Astrocyte (in vitro differentiated cells and primary cell): ENCODE measurements around the gene INPP4B. TPM values are rescaled to one million over a fixed set of nuclear protein-coding genes. Genes with fewer than 3 reads are reported as not detected.

Experiments
- DNase-seq: peaks from one replicate; pipeline ENCODE4 v3.0.0-alpha.2; 2010; ENCODE audit warnings: low read depth
- FAIRE-seq: peaks from 2 replicates; lab custom pipeline; 2011; peaks lifted over from hg19 to GRCh38; lab: Jason Lieb, UNC
- H2AFZ ChIP-seq: 2 replicates; pipeline ENCODE4 v1.6.0; 2012; ENCODE audit warnings: low read depth, low read length, inconsistent platforms
- H3K27ac ChIP-seq: 2 replicates; pipeline ENCODE4 v1.5.1; 2011; ENCODE audit warnings: low read depth, low read length, inconsistent platforms
- H3K27me3 ChIP-seq: 2 replicates; pipeline ENCODE4 v1.6.0; 2011; ENCODE audit warnings: low read length, inconsistent platforms; ENCODE audit not compliant: insufficient read depth
- H3K36me3 ChIP-seq: 2 replicates; pipeline ENCODE4 v1.5.1; 2011; ENCODE audit warnings: low read length, inconsistent platforms; ENCODE audit not compliant: insufficient read depth
- H3K4me1 ChIP-seq: 2 replicates; pipeline ENCODE4 v1.5.1; 2011; ENCODE audit warnings: low read length, inconsistent platforms; ENCODE audit not compliant: insufficient read depth
- H3K4me2 ChIP-seq: 2 replicates; pipeline ENCODE4 v1.6.0; 2012; ENCODE audit warnings: low read length, inconsistent platforms
- H3K4me3 ChIP-seq: 2 replicates; pipeline ENCODE4 v1.5.1; 2011; ENCODE audit warnings: low read depth, mild to moderate bottlenecking, low read length, inconsistent platforms; ENCODE audit not compliant: insufficient read depth
- H3K79me2 ChIP-seq: 2 replicates; pipeline ENCODE4 v1.6.0; 2012; ENCODE audit warnings: mild to moderate bottlenecking, low read length, inconsistent platforms; ENCODE audit not compliant: insufficient read depth
- H3K9ac ChIP-seq: 2 replicates; pipeline ENCODE4 v1.6.0; 2012; ENCODE audit warnings: mild to moderate bottlenecking, low read length, inconsistent platforms
- H3K9me3 ChIP-seq: 2 replicates; pipeline ENCODE4 v1.5.1; 2012; ENCODE audit warnings: low read depth, mild to moderate bottlenecking, low read length, inconsistent platforms; ENCODE audit not compliant: insufficient read depth
- H4K20me1 ChIP-seq: 2 replicates; pipeline ENCODE4 v1.6.0; 2012; ENCODE audit warnings: low read length, inconsistent platforms; ENCODE audit not compliant: insufficient read depth
- H3K27ac Mint-ChIP-seq: one replicate; pipeline ENCODE4 v1.8.0; 2021; ENCODE audit warnings: mild to moderate bottlenecking, mixed read lengths; ENCODE audit not compliant: unreplicated experiment
- H3K27me3 Mint-ChIP-seq: one replicate; pipeline ENCODE4 v1.8.0; 2021; ENCODE audit warnings: low read depth, mixed read lengths; ENCODE audit not compliant: unreplicated experiment
- H3K36me3 Mint-ChIP-seq: one replicate; pipeline ENCODE4 v1.8.0; 2021; ENCODE audit warnings: low read depth, mixed read lengths; ENCODE audit not compliant: unreplicated experiment
- H3K4me1 Mint-ChIP-seq: one replicate; pipeline ENCODE4 v1.8.0; 2021; ENCODE audit warnings: low read depth, mixed read lengths; ENCODE audit not compliant: unreplicated experiment
- H3K4me3 Mint-ChIP-seq: one replicate; pipeline ENCODE4 v1.8.0; 2021; ENCODE audit warnings: mild to moderate bottlenecking, moderate library complexity, mixed read lengths; ENCODE audit not compliant: unreplicated experiment
- H3K9me3 Mint-ChIP-seq: one replicate; pipeline ENCODE4 v1.8.0; 2021; ENCODE audit warnings: mild to moderate bottlenecking, mixed read lengths; ENCODE audit not compliant: unreplicated experiment
- CTCF ChIP-seq: IDR thresholded peaks from 2 replicates; pipeline ENCODE4 v1.5.1; 2011; ENCODE audit warnings: low read depth, mild to moderate bottlenecking, inconsistent platforms, low read length, moderate library complexity; ENCODE audit not compliant: insufficient read depth
- EZH2 ChIP-seq: IDR thresholded peaks from 2 replicates; pipeline ENCODE4 v1.6.1; 2012; ENCODE audit warnings: mild to moderate bottlenecking, low read length, inconsistent platforms; ENCODE audit not compliant: insufficient read depth
- total RNA-seq: library from RNA; stranded (reverse); gene quantifications from 2 replicates; pipeline ENCODE4 v1.2.1, GENCODE V29; 2021

INPP4B gene
- total RNA-seq, 1 donor from 2014 or later = 2.8 TPM

- no peaks in the 10 kb centered on the region for H3K9me3 ChIP-seq
- H3K4me1 ChIP-seq = no peaks in the 10 kb centered on the region
- H3K27ac Mint-ChIP-seq = no peak overlapping the region
- no peaks in the 10 kb centered on the region for H3K79me2 ChIP-seq
- no peak overlapping the region for H3K4me3 Mint-ChIP-seq
- H3K36me3 ChIP-seq = no peaks in the 10 kb centered on the region
- H2AFZ ChIP-seq = no peak overlapping the region
- no peak overlapping the region for H3K27ac ChIP-seq
- peaks cover 2% of the 10 kb centered on the region for H3K27me3 Mint-ChIP-seq
- H3K9me3 Mint-ChIP-seq = no peaks in the 10 kb centered on the region
- DNase-seq (no peak), FAIRE-seq (no peak)
- H3K27me3 ChIP-seq = no peaks in the 10 kb centered on the region
- H3K9ac ChIP-seq = no peak overlapping the region
- no peak overlapping the region for H3K4me3 ChIP-seq
- TF ChIP-seq EZH2 (no peak), CTCF (no peak)
- no peak overlapping the region for H3K4me2 ChIP-seq
- H3K36me3 Mint-ChIP-seq = no peaks in the 10 kb centered on the region
- no peaks in the 10 kb centered on the region for H3K4me1 Mint-ChIP-seq
- no peaks in the 10 kb centered on the region for H4K20me1 ChIP-seq
Observed at GRCh38 chr4:142703694-142704309, 142.3 kb downstream of the INPP4B start.

- no peaks in the 10 kb centered on the region for H3K79me2 ChIP-seq
- H3K27ac ChIP-seq = no peak overlapping the region
- DNase-seq = no peak
- no peak for TF ChIP-seq CTCF
- no peak for TF ChIP-seq EZH2
- H3K4me2 ChIP-seq = no peak overlapping the region
- H3K9me3 Mint-ChIP-seq = no peaks in the 10 kb centered on the region
- no peaks in the 10 kb centered on the region for H3K4me1 ChIP-seq
- no peaks in the 10 kb centered on the region for H3K4me1 Mint-ChIP-seq
- no peak overlapping the region for H2AFZ ChIP-seq
- H3K36me3 Mint-ChIP-seq = no peaks in the 10 kb centered on the region
- H3K9me3 ChIP-seq = no peaks in the 10 kb centered on the region
- H3K36me3 ChIP-seq = no peaks in the 10 kb centered on the region
- H4K20me1 ChIP-seq = no peaks in the 10 kb centered on the region
- no peak for FAIRE-seq
- H3K4me3 Mint-ChIP-seq = no peak overlapping the region
- no peak overlapping the region for H3K9ac ChIP-seq
- no peaks in the 10 kb centered on the region for H3K27me3 ChIP-seq
- no peak overlapping the region for H3K27ac Mint-ChIP-seq
- H3K27me3 Mint-ChIP-seq = peaks cover 2% of the 10 kb centered on the region
- no peak overlapping the region for H3K4me3 ChIP-seq
Observed at GRCh38 chr4:142701017-142701416, 145.1 kb downstream of the INPP4B start.

GRCh38 chr4:142700531-142700930 is 145.6 kb downstream of the INPP4B start:
- TF ChIP-seq CTCF (no peak), EZH2 (no peak)
- H3K9me3 Mint-ChIP-seq = no peaks in the 10 kb centered on the region
- no peaks in the 10 kb centered on the region for H3K27me3 ChIP-seq
- H3K27ac Mint-ChIP-seq = no peak overlapping the region
- no peak overlapping the region for H2AFZ ChIP-seq
- no peak overlapping the region for H3K4me2 ChIP-seq
- H3K4me1 Mint-ChIP-seq = no peaks in the 10 kb centered on the region
- peaks cover 2% of the 10 kb centered on the region for H3K27me3 Mint-ChIP-seq
- H3K4me3 Mint-ChIP-seq = no peak overlapping the region
- no peaks in the 10 kb centered on the region for H4K20me1 ChIP-seq
- no peak overlapping the region for H3K9ac ChIP-seq
- no peaks in the 10 kb centered on the region for H3K4me1 ChIP-seq
- H3K36me3 ChIP-seq = no peaks in the 10 kb centered on the region
- no peaks in the 10 kb centered on the region for H3K36me3 Mint-ChIP-seq
- H3K27ac ChIP-seq = no peak overlapping the region
- DNase-seq (no peak), FAIRE-seq (no peak)
- H3K4me3 ChIP-seq = no peak overlapping the region
- H3K79me2 ChIP-seq = no peaks in the 10 kb centered on the region
- H3K9me3 ChIP-seq = no peaks in the 10 kb centered on the region
